Right ventricle myocardium superior (tissue), 1 donor: ENCODE data around the gene KLHL12. TPM values are rescaled to one million over a fixed set of nuclear protein-coding genes. Genes with fewer than 3 reads are reported as not detected.

Experiments used
- ATAC-seq: fragments of 200-7000 bp; cut with Tn5 transposase; one replicate; pipeline ENCODE4 v1.9.1; 2020; ENCODE audit warnings: mild to moderate bottlenecking; ENCODE audit not compliant: poor library complexity
- DNase-seq: peaks from one replicate; pipeline ENCODE4 v3.0.0-alpha.2; 2020
- intact Hi-C: fragments of 100-400 bp; cut with DNase I; formaldehyde crosslinking; loops from one replicate; pipeline ENCODE4 v1.11.2; 2022
- long read RNA-seq: library from polyadenylated mRNA; unstranded; transcript quantifications from one replicate; pipeline ENCODE4 v2.0.0, GENCODE V29; 2021
- total RNA-seq: library from RNA; stranded (reverse); fragmentation: NEBNext Ultra II Directional; extraction: Animal tissue kit (Norgen Biotek cat#: 25700); gene quantifications from one replicate; pipeline ENCODE4 v1.2.1, GENCODE V29; 2021
- donor health status: DM: no; HTN: yes; CAD: no; lungs with severe emphysema.

Gene KLHL12
- 19.4 TPM for total RNA-seq
- long read RNA-seq, transcript KLHL12-203 (12 exons, 3,359 nt) = major isoform, 47 of 53 reads
- long read RNA-seq, partial matches to known transcripts = 5 of 53 reads
- long read RNA-seq, other reads (novel, unspliced or antisense) = 1 of 53 reads

DNA sequence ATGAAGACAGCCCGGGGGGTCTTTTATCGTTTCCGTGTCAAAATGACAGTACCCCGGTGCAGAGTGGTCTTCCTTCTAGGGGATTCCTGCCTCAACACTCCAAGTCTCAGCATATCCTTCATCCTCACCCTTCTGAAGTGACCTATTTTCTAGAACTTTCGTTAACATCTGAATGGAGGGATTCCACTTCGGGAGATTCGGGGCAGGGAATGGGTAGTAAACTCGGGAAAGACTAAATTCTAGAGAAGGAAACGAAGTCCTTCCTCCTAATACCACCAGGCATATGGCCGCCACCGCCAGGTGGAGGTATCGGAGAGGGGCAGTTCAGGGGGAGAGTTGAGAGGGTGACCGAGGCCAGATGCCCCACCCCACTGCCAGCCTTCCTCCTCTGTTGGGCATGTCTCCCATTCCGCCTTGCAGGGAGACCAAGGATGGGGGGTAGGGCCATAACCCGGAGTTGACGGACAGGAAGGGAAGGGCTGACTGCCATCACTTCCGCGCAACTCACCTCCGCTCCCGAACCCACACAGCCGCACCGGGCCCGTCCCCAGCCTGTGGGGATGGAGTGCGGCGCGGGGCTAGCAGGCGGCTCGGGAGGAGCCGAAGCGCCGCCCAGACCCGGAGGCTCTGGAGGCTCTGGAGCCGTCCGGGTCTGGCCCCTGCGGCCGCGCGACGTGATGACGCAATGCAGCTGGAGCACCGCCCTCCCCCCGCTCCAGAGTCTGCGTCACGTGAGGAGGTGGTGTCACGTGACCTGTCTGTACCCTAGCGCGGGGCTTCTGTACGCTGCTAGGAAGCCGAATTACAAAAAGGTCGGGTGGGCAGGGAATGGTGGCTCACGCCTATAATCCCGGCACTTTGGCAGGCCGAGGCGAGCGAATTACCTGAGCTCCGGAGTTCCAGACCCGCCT, at the start of gene KLHL12:
KLHL12 (minus strand) TSS at position 654 of the 911 bp plus-strand sequence. CDS start 2,072 bp downstream, outside the sequence.
- ATAC-seq (peak; percentile 99), DNase-seq (peak; percentile 99)
- intact Hi-C loops = no loop called here

DNA sequence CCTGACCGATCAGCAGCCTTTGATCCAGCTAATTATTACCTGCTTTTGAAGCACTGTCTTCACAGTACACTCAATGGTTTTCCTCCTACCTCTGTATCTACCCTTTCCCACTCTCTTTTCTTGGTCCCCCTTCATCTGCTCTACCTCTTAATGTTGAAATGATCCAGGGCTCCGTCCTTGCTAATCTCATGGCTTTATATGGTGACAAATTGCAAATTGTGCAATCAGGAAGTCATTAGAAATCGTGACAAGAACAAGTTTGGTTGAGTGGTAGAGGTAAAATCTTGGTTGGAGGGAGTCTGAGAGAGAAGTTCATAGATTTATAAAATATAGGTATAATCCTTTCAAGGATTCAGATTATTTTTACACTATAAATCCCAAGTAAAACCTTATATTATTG, 49.6 kb upstream of the KLHL12 start:
- ATAC-seq = no peak
- DNase-seq = no peak
- intact Hi-C loops = no loop called here

DNA sequence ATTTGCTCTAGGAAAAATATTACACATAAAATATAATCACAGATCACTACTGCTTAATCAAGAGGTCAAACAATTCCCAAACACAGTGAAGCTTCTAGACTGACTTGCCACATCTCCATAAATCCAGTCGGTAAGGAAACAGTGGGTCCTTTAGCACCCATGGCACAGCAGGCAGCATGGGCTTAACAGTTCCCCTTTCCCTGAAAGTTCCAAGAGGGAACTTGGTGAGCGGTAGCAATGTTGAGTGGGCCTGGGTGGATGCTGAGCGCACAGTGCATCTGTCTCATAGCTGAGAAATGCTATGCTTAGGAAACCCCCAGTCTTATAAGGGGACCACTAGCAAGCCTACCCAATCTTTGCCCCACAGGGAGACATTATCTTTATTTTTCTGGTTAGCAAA, 47.8 kb upstream of the KLHL12 start:
- intact Hi-C loops = no loop called here
- ATAC-seq = no peak
- DNase-seq = no peak

DNA sequence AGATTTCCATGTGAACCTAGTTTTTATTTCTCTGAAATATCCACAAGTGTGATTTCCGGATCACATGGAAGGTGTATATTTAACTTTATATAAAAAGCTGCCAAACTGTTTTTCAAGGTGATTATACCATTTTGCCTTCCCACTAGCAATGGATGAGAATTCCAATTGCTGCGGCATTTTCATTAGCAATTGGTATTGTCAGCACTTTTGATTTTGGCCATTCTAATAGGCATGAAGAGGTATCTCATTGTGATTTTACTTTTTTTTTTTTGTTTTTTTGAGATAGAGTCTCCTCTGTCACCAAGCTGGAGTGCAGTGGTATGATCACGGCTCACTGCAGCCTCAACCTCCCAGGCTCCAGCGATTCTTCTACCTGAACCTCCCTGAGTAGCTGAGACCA, 45.0 kb upstream of the KLHL12 start:
- no peak for ATAC-seq
- DNase-seq = no peak
- intact Hi-C loops = no loop called here

DNA sequence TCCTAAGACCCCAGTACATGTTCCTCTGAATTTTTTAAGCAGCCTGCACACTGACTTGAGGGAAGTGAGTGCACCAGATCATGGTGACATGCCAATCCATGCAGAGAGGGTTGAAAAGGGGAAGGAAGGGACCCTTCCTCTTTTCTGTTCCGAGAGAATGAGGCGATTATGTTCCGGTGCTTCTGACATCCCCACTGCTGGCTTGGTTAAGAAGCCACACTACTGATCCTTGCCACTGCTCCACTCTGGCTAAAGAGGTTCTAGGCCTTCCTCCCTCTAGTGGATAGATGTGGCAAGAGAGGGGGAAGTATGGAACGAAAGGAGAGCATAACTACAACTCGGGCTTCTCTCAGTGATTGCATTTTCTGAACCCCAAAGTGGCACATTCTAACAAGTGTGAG, 41.9 kb upstream of the KLHL12 start:
- intact Hi-C loops = no loop called here
- peak; percentile 49 for ATAC-seq
- DNase-seq = no peak

DNA sequence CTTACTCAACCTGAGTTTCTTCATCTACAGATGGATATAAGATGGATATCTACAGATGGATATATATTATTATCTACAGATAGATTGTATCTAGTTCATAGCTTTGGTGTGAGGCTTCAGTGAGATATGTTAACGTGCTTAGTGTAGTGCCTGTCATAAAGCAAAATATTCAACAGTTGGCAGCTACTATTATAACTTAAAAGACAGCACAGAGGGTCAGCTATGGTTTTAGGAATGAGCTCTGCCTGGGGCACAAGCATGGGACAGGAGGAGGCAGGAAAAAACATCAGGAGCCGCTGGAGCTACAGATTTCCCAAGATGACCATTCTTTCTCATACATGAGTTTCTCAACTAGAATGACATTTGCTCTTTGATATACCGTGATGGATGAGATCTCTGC, 41.3 kb upstream of the KLHL12 start:
- DNase-seq (no peak), ATAC-seq (no peak)
- intact Hi-C loops = no loop called here

DNA sequence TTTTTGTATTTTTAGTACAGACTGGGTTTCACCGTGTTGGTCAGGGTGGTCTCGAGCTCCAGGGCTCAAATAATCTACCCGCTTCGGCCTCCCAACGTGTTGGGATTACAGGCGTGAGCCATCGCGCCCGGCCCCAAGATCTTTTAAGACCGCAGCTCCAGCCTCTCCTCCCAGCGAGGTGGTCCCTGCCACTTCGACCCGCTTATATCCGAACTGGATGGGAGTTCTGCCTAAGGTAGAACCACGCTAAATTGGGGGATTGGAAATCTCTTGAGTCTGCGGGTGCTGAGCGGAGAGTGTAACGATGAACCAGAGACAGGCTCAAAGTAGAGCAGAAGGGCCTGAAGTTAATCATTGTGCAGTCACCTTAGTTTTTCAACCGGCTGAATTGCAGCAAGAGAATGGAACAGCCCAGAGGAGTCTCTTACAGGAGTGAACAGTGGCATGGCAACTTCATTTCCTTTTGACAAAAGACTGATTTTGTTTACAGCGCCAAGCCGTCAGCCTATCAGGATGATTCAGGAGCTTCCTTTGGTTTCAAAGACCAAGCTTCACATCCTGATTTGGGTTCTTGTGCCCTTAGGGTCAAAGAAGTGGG, 40.7 kb upstream of the KLHL12 start:
- DNase-seq = no peak
- intact Hi-C loops = no loop called here
- ATAC-seq = no peak

DNA sequence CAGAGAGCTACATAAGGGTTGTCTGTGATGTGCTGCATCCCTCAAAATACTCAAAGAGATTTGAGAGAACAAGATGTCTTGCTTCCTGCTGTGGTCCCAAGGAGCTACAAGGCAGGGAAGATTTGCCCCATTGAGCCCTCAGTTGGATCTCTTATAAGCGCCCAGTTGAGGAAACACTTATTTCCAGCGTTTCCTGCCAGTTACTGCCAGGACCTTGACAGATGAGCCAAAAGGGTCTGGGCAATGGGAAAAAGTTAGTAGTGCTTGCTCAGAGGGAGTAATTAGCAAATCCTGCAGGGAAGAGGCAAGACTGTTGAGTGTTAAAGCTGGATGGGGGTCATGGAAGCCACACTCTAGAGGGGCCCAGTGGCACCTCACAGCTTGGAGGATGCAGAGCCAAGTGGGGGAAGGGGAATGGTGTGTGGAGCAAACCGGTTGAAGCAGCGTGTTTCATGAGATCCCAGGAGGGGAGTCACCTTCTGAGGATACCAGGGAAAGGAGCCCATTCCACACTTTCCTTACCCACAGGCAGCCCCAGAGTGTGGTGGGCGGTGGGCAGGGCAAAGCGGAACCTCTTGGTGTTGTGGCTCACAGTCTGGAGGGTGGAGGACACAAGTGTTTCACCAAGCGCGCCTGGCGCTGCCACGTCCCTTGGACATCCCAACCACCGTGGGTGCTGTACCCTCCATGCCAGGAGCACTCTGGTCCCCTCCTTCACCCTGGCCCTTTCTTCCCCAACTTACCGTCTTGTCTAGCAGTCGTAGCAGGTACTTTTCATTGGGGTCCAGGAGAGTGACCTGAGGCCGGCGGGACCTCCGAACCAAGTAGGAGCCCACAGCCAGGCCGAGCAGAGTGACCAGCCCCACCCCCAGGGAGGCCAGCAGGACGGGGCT, 39.2 kb upstream of the KLHL12 start:
- peak; percentile 4 for ATAC-seq
- no peak for DNase-seq
- intact Hi-C loops = no loop called here

DNA sequence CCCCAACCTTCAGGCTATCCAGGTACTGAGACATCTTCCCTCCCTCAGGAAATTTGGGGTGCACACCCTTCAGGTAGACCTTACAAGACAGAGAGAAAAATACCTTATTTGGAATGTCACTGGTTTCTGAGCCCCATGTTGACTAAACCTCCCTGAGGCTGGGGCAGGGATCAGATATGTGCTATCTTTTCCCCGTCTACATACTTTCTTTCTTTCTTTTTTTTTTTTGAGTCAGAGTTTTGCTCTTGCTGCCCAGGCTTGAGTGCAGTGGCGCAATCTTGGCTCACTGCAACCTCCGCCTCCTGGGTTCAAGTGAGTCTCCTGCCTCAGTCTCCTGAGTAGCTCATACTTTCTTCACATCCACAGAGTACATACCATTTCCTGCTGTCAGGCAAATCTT, 38.4 kb upstream of the KLHL12 start:
- ATAC-seq = no peak
- intact Hi-C loops = no loop called here
- DNase-seq = no peak

DNA sequence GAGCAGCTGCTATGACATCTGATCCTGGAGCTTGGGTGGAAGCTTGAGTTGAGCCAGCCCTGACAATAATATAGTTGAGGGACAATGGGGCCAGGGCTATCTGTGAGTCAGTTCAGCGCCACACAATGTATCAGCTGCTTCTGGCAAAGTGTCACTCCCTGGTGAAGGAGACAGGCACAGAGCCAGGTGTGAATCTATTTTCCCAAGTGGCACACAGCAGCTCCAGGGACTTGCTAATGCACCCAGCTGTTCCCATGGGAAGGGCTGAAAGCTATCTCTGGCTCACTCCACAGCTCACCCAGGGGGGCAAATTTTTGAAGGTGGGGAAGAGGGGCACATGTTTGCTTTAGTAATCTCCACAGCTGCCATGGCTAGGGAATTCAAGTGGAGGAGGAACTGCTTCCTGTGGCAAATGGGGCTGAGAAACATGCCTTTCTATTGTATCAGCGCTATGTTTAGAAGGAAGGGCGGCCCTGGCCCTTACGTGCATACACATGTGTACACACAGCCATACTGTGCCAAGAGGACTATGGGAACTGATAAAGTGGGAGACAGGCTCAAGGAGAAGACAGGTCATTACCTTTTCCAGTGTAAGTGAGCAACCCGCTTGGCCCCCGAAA, 37.9 kb upstream of the KLHL12 start:
- intact Hi-C loops = no loop called here
- no peak for DNase-seq
- peak; percentile 40 for ATAC-seq

DNA sequence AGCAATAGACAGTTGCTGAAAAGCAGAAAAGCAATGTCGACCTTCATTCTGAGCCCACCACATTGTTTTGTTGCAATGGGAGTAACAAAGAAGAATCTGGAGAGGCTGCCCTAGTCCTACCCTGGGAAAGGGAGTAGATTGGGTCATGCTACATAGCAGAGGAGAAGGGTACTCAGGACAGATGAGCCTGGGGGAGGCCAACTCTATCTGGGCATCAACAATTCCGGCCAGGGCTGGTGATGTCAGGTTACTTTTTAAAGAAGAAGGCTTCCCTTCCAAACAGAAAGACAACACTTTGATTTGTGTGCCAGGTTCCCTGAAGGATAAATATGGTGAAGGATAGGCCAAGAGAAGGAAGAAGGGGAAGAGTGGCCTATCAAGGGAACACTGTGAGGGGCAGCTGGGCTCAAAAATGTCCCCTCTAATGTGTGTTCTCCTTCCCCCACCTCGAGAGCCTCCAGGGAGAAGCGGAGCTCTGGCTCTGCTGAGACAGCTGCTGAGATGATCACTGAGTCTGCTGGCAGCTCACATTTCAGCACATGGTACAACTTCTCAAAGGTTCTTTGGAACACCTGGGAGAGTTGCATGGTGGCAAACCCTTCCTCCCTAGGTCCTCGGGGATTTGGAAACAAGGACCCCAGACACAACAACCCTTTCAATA, 34.3 kb upstream of the KLHL12 start:
- intact Hi-C loops = no loop called here
- DNase-seq (no peak), ATAC-seq (no peak)

DNA sequence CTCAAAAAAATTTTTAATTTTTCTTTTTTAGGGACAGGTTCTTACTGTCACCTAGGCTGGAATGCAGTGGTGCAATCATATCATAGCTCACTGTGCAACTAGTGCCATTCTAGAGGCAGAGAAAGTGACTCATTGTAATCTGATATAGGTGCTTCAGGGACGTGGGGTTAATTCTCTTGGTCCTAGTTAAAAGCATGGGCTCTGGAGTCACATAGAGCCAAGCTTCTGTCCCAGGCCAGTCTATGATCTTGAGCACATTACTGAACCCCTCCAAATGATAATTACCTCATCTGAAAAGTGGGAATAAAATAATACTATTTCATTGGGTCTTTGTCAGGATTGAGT, 32.2 kb upstream of the KLHL12 start:
- ATAC-seq (no peak), DNase-seq (no peak)
- intact Hi-C loops = no loop called here

DNA sequence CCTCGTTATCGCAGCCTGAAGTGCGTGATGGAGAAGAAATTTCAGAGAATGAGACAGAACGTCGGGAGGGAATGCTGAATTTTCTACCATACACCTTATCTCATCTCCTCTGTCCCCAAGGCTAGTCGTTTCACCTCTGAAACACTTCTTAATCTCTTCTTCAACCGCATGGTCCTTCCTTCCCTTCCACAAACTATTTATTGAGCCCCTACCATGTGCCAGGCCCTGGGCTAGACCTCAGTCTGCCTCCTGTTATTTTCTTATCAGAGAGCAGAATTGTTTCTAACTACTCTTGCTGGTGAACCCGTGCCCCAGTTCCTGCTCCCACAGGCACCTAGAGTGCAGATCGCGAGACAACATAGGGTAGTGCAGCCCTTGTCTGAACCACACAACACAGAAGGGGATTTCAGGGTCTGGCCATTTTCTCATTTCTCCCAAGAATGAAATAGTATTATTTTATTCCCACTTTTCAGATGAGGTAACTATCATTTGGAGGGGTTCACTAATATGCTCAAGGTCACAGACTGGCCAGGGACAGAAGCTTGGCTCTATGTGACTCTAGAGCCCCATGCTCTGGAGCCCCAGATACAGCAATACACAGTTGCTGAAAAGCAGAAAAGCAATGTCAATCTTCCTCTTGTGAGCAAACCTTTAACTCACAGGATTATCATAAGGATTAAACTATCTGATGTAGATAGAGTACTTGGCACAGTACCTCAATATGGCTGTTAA, 31.7 kb upstream of the KLHL12 start:
- no peak for DNase-seq
- intact Hi-C loops = no loop called here
- peak; percentile 18 for ATAC-seq

DNA sequence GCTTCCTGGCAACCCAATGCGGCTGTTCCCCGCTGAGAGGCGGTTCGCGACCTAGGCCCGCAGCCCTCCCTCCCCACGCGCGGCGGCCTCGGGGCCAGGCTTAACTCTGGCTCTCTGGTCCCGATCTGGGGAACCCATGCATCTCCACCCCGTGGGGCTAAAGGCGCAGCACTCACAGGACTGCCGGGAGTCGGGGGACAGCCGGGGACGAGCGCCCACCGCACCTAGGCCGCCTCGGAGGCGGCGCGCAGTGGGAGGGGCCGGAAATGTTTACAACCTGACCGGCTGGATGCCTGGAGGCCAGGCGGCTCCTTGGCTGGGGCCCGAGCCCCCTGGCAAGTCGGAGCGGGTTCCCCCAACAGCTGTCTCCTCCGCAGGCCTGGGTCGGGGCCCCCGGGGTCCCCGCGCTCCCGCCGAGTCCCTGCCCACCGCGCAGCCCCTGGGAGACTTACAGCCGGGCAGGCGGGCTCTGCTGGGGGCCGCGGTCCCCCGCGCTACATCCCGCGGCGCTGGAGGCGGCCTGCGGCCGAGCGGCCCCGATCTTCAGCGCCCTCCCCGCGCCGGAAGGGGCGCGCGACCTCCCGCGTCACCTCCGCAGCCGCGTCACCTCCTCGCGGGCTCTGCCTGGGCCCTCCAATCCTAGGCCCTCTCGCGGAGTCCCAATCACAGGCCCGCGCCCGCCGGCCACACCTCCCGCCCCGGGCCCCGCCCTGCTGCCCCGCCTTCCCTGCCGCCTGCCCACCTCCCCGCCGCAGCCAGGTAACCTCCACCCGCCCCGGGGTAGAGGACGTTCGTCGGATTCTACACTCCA, 30.9 kb upstream of the KLHL12 start, which contains the start of gene ADIPOR1:
ADIPOR1 (minus strand) TSS at position 580 of the 811 bp plus-strand sequence. CDS start 7,242 bp downstream, outside the sequence.
- intact Hi-C loops = no loop called here
- peak; percentile 99 for ATAC-seq
- peak; percentile 95 for DNase-seq

DNA sequence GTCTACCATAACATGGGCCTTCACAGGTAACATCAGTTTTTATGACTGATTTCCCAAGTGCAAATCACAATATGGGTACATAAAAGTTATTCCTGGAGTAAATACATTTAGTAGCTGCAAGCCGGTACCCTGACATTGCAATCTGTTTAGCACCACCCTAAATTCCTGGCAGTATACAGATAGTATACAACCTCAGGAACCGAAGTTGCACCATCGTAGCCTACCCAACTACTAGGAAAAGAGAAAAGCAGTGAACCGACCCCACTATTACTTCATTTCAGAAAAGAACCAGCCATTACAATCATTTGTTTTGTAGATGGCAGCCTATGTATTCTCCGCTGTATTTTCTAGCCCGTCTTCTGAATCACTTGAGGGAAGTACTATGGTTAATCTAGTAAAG, 29.9 kb upstream of the KLHL12 start:
- ATAC-seq = no peak
- no peak for DNase-seq
- intact Hi-C loops = no loop called here

DNA sequence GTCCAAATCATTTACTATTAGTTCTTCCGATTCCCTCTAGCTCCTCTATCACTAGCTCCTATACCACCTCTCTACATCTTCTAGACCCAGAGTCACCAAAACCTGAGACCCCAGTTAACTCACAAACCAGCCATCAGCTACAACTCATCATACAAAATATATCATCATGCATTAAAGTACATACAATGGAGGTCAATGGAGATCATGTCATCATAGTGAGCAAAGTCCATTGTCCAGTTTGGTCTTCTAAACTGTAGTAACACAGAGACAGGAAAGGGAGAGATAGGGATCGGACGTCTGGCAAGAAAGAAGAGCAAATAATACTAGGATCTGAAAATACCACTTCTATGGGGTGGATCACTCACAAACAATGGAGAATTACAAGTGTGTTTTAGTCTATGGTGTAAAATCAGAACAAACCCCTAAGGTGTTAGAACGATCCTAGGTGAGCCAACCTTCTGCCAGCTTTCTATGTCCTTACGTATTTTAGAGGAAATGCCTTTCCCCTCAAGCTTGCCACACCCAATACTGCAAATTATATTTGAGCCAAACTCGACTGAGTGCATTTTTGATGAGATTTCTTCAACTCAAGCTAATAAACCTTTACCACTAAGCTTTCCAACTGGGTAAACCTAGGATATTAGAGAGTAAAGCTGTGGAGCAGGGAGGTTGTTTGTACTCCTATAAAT, 27.2 kb upstream of the KLHL12 start:
- DNase-seq (no peak), ATAC-seq (no peak)
- intact Hi-C loops = no loop called here
